Activated B cell treated with CpG ODN at 0.5 μM for 24 hours (primary cell): Measurements from ENCODE around the gene MPDZ. TPM values are rescaled to one million over a fixed set of nuclear protein-coding genes. Genes with fewer than 3 reads are reported as not detected.

Experiments used
- ATAC-seq: fragments of 200-7000 bp; cut with Tn5 transposase; one replicate; pipeline ENCODE4 v1.10.0; 2021; ENCODE audit warnings: low read depth, mild to moderate bottlenecking, moderate library complexity
- CTCF ChIA-PET: fragments of 350-600 bp; sonication (Branson Sonifier 250); formaldehyde crosslinking; loops from one replicate; lab custom pipeline; 2021; ENCODE audit warnings: antibody characterized with exemption; lab: Charles Lee
- POLR2A ChIA-PET: fragments of 350-600 bp; sonication (Branson Sonifier 250); formaldehyde crosslinking; loops from one replicate; lab custom pipeline; 2021; ENCODE audit warnings: antibody characterized with exemption; lab: Charles Lee
- DNase-seq: peaks from one replicate; pipeline ENCODE4 v3.0.0; 2022
- H3K27ac Mint-ChIP-seq: one replicate; pipeline ENCODE4 v1.8.0; 2020; ENCODE audit warnings: mixed read lengths
- H3K27me3 Mint-ChIP-seq: one replicate; pipeline ENCODE4 v1.8.0; 2021; ENCODE audit warnings: mixed read lengths
- H3K36me3 Mint-ChIP-seq: one replicate; pipeline ENCODE4 v1.8.0; 2021; ENCODE audit warnings: low read depth, mixed read lengths
- H3K4me1 Mint-ChIP-seq: one replicate; pipeline ENCODE4 v1.8.0; 2021; ENCODE audit warnings: mixed read lengths
- H3K4me3 Mint-ChIP-seq: one replicate; pipeline ENCODE4 v1.8.0; 2020; ENCODE audit warnings: mild to moderate bottlenecking, mixed read lengths
- H3K9me3 Mint-ChIP-seq: one replicate; pipeline ENCODE4 v1.8.0; 2020; ENCODE audit warnings: mixed read lengths
- intact Hi-C: fragments of 100-400 bp; cut with micrococcal nuclease; formaldehyde crosslinking; loops from one replicate; pipeline ENCODE4 v1.15.1; 2024
- total RNA-seq: library from RNA; stranded (reverse); gene quantifications from 2 replicates; pipeline ENCODE4 v1.2.3, GENCODE V29; 2022
- TF ChIP-seq, protein P1 (sequence below): fragments of 200-600 bp; IDR thresholded peaks from one replicate; pipeline ENCODE4 v1.8.0; 2022; ENCODE audit warnings: antibody characterized with exemption, mild to moderate bottlenecking

MPDZ gene
- total RNA-seq, 1 donor from 2014 or later = not detected

- ChIA-PET CTCF (no interaction called here), POLR2A (no interaction called here)
- peaks cover 12% of the 10 kb centered on the region for H3K27me3 Mint-ChIP-seq
- no peaks in the 10 kb centered on the region for H3K36me3 Mint-ChIP-seq
- no peak overlapping the region for H3K27ac Mint-ChIP-seq
- ATAC-seq = no peak
- H3K9me3 Mint-ChIP-seq = no peaks in the 10 kb centered on the region
- TF ChIP-seq, protein P1, sequence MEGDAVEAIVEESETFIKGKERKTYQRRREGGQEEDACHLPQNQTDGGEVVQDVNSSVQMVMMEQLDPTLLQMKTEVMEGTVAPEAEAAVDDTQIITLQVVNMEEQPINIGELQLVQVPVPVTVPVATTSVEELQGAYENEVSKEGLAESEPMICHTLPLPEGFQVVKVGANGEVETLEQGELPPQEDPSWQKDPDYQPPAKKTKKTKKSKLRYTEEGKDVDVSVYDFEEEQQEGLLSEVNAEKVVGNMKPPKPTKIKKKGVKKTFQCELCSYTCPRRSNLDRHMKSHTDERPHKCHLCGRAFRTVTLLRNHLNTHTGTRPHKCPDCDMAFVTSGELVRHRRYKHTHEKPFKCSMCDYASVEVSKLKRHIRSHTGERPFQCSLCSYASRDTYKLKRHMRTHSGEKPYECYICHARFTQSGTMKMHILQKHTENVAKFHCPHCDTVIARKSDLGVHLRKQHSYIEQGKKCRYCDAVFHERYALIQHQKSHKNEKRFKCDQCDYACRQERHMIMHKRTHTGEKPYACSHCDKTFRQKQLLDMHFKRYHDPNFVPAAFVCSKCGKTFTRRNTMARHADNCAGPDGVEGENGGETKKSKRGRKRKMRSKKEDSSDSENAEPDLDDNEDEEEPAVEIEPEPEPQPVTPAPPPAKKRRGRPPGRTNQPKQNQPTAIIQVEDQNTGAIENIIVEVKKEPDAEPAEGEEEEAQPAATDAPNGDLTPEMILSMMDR = no peak
- intact Hi-C loops = no loop called here
- DNase-seq = no peak
- H3K4me3 Mint-ChIP-seq = no peak overlapping the region
- no peaks in the 10 kb centered on the region for H3K4me1 Mint-ChIP-seq
Measured at GRCh38 chr9:13282998-13283397, 3.5 kb upstream of the MPDZ start.

DNA sequence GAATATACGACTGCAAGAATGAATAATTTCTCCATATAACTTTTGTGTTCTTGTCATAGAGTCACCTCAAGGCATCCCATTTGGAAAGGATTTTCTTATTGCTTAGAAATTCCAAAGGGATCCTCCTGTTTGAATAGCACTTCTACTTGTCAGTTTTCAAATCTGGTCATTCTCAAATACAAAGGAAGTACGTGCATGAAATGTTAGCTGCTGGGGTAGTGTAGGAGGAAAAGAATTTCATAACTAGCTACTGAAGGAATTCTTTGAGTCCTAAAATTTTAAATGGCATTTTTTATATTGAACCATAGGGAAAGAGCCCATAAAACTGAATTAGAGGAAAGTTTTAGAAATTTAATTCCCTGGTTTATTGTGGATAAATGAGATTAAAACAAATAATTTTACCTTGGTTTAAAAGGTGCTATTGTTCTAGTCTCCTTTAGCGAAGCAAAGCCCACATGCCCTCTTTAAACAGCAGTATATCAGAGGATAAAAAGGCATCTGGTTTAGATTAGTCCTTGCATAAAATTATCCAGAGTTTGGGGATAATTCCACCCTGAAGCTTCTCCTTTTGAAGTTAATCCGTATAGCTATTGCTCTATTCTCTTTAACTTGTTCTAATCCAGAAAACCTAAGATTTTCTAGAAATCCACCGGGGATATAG, 2.0 kb upstream of the MPDZ start:
- intact Hi-C loops = no loop called here
- no peak for DNase-seq
- no peaks in the 10 kb centered on the region for H3K9me3 Mint-ChIP-seq
- H3K4me1 Mint-ChIP-seq = no peaks in the 10 kb centered on the region
- no peak overlapping the region for H3K4me3 Mint-ChIP-seq
- no peak for ATAC-seq
- H3K27ac Mint-ChIP-seq = no peak overlapping the region
- H3K36me3 Mint-ChIP-seq = no peaks in the 10 kb centered on the region
- TF ChIP-seq, protein P1 = no peak
- POLR2A ChIA-PET = no interaction called here
- H3K27me3 Mint-ChIP-seq = peaks cover 18% of the 10 kb centered on the region
- CTCF ChIA-PET = no interaction called here

DNA sequence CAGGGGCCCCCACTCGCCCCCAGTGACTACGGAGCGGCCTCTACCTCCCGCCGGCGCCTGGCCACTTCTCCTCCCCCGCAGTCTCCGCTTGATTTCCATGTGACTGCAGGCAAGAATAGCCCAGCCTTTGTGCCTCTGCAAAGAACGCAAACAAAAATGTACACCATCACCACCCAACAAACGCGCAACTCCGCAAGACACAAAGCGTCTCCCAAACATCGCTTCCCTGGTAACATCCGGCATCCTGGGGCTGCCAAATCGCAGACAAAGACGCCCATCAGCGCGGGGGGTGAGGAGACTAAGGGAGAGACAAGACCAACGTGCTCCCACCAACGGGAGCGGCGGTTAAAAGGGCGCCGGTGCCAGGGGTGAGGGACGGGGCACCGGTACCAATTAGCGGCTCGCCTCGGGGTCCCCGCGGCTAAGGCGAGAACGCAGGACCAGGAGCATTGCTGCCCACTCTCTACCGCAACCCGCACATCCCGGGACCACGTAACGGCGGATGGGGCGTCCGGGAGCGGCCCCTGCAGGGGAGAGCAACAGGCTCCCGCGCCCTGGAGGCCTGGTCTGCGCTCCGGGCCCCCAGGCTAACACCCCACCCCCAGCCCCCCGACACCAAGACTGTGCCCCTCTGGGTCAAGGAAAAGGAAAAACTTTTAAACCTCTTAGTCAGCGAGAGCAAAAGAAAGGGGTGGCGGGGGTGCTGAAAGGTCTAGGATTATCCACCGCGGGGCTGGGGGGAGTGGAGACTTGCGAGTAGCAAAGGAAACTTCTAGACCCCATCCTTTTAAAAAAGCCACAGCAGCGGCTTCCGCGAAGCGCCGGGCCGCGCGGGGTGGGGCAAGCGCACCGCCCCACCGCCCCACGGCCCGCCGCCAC, 885 bp downstream of the MPDZ start:
- Mint-ChIP-seq H3K9me3 (no peaks in the 10 kb centered on the region), H3K4me1 (no peaks in the 10 kb centered on the region), H3K4me3 (no peak overlapping the region), H3K27ac (no peak overlapping the region), H3K27me3 (peaks cover 18% of the 10 kb centered on the region), H3K36me3 (no peaks in the 10 kb centered on the region)
- intact Hi-C loops = no loop called here
- no peak for DNase-seq
- CTCF ChIA-PET = no interaction called here
- POLR2A ChIA-PET = no interaction called here
- TF ChIP-seq, protein P1 = no peak
- no peak for ATAC-seq

DNA sequence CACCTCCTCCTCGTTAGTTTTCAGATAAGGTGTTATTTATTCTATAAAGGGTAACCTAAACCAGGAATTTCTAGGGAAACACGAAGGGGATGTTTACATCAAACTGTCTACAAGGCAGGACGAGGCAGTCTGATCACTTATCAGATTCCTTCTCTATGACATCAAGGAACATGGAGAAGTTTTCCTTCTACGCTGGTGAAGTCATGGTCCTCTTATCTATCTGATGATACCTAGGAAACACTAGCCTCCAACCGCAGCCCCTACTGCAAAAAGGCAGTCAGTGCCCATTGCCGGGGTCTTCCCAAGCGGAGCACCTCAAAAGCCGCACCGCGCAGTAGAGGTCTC, 1.5 kb downstream of the MPDZ start:
- Mint-ChIP-seq H3K27me3 (peaks cover 18% of the 10 kb centered on the region), H3K4me3 (no peak overlapping the region), H3K36me3 (no peaks in the 10 kb centered on the region), H3K4me1 (no peaks in the 10 kb centered on the region), H3K9me3 (no peaks in the 10 kb centered on the region), H3K27ac (no peak overlapping the region)
- POLR2A ChIA-PET = no interaction called here
- no peak for ATAC-seq
- TF ChIP-seq, protein P1 = no peak
- intact Hi-C loops = no loop called here
- no peak for DNase-seq
- CTCF ChIA-PET = no interaction called here

GRCh38 chr9:13274886-13275641, 4.4 kb downstream of the MPDZ start:
- ChIA-PET POLR2A (no interaction called here), CTCF (no interaction called here)
- intact Hi-C loops = no loop called here
- TF ChIP-seq, protein P1 = no peak
- no peak overlapping the region for H3K4me3 Mint-ChIP-seq
- no peaks in the 10 kb centered on the region for H3K36me3 Mint-ChIP-seq
- ATAC-seq (no peak), DNase-seq (no peak)
- H3K27ac Mint-ChIP-seq = no peak overlapping the region
- H3K9me3 Mint-ChIP-seq = no peaks in the 10 kb centered on the region
- no peaks in the 10 kb centered on the region for H3K4me1 Mint-ChIP-seq
- peaks cover 13% of the 10 kb centered on the region for H3K27me3 Mint-ChIP-seq
